ENCODE results near the gene PLK3. TPM values are rescaled to one million over a fixed set of nuclear protein-coding genes. Genes with fewer than 3 reads are reported as not detected.

The PLK3 gene
- total RNA-seq, 2 donors from 2014 or later: 3.3 to 9.0 TPM

DNA sequence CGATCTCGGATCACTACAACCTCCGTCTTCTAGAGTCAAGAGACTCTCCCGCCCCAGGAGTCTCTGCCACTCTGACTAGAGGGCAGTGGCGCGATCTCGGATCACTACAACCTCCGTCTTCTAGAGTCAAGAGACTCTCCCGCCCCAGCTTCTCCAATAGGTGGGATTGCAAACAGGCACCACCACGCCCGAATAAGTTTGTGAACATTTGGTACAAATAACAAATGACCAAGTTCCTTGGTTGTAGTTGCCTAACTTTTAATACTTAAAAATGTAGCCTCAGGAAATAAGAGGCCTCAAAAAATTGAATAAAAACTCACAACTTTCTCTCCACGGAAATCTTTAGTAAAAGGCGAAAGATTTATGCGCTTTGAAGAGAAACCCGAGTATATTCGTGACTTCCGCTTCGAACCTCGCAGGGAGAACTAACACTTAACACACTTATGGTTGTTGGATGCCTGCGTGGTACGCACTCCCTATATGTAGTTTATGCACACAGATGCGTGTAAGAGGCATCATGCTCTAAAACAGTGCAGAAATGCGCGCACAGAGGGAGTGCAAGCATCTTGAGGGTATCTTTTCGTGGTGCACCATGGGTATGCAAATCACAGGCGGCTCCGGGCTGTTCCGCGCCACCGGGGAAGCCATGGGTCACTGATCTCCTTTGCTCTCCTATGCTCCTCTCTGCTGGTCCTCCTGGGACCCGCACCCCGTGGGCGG, 19.6 kb downstream of the PLK3 start:
- Histone ChIP-seq H3K9ac (ENCODE audit: extremely low read depth, low read length, poor library complexity, severe bottlenecking) (peak overlapping the region; percentile 99), H3K9me3 (ENCODE audit: control insufficient read depth, low read length) (no peaks in the 10 kb centered on the region), H3K36me3 (ENCODE audit: control insufficient read depth, insufficient read depth, low read length) (no peaks in the 10 kb centered on the region), H3K27ac (ENCODE audit: low read depth, low read length) (peak overlapping the region; percentile 99), H3K27me3 (ENCODE audit: control insufficient read depth, insufficient read depth, low read length, poor library complexity, severe bottlenecking) (no peaks in the 10 kb centered on the region), H3K4me3 (ENCODE audit: low read length) (peak overlapping the region; percentile 78), H3K4me1 (ENCODE audit: control insufficient read depth, insufficient read depth, low read length) (no peaks in the 10 kb centered on the region)
- no peak for TF ChIP-seq CTCF (conservative IDR thresholded peaks at IDR 0.05)
- peaks cover 5% of the 10 kb centered on the region for H3K27me3 Mint-ChIP-seq (ENCODE audit: insufficient read depth)
- DNase-seq: peak; percentile 97
- peaks cover 3% of the 10 kb centered on the region for H3K36me3 Mint-ChIP-seq (ENCODE audit: low read depth)
- peak overlapping the region; percentile 65 for H3K4me3 Mint-ChIP-seq
- H3K9me3 Mint-ChIP-seq: no peaks in the 10 kb centered on the region
- WGBS, 2 experiments (ENCODE audit: insufficient coverage in 1 of 2, insufficient read length in 1 of 2): 1 to 4% methylated on average over 22 to 33 of the region's 33 CpGs
- H3K4me1 Mint-ChIP-seq: peaks cover 27% of the 10 kb centered on the region
- H3K27ac Mint-ChIP-seq: peak overlapping the region; percentile 100

DNA sequence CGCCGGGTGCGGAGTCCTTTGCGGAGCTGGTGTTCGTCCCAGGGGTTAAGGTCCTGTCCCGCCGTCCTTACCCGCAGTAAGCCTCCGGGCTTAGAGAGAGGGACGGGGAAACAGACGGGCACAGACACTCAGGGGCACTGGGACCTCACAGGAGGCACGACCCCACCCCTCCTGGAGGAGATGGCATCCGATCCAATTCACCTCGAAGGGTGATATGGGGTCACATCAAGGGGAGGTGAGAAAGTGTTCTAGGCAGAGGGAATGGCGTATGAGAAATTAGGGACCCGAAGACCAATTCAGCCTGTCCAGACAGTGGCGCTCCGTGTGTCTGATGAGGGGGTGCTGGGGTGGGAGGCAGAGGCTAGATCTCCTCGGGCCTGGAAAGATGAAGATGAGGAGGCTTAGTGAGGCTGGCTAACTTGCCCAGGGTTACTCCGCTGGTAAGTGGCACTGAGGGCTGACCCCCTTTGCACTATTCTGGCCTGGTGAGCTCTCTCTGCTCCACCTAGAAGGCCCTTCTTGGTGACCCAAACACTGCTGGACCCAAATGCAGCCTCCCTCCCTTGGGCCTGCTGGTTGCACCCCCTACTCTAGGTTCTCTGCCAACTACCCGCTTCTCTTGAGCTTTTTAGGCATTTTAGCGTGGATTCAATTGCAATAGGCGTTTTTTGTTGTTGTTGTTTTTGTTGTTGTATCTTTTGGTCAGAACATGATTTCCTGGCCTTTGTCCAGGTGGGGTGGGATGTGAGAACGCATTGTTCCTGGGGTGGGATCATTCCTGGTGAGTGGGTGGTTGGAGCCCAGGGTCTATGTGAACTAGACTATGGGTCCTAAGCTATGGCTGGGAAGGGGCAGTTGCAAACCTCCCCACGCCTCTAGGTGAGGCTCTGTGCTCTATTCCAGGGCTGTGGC, 20.4 kb downstream of the PLK3 start:
- Histone ChIP-seq H3K9me3 (ENCODE audit: control insufficient read depth, low read length) (no peaks in the 10 kb centered on the region), H3K27me3 (ENCODE audit: control insufficient read depth, insufficient read depth, low read length, poor library complexity, severe bottlenecking) (no peaks in the 10 kb centered on the region), H3K4me1 (ENCODE audit: control insufficient read depth, insufficient read depth, low read length) (no peaks in the 10 kb centered on the region), H3K36me3 (ENCODE audit: control insufficient read depth, insufficient read depth, low read length) (no peaks in the 10 kb centered on the region), H3K9ac (ENCODE audit: extremely low read depth, low read length, poor library complexity, severe bottlenecking) (peak overlapping the region; percentile 99), H3K27ac (ENCODE audit: low read depth, low read length) (peak overlapping the region; percentile 99), H3K4me3 (ENCODE audit: low read length) (peak overlapping the region; percentile 78)
- H3K27me3 Mint-ChIP-seq (ENCODE audit: insufficient read depth): peaks cover 5% of the 10 kb centered on the region
- TF ChIP-seq CTCF (conservative IDR thresholded peaks at IDR 0.05): no peak
- no peaks in the 10 kb centered on the region for H3K9me3 Mint-ChIP-seq
- 59% methylated on average over 16 to 25 of the region's 25 CpGs for WGBS, 2 experiments (ENCODE audit: insufficient coverage in 1 of 2, insufficient read length in 1 of 2)
- no peaks in the 10 kb centered on the region for H3K36me3 Mint-ChIP-seq (ENCODE audit: low read depth)
- H3K4me3 Mint-ChIP-seq: peak overlapping the region; percentile 65
- peak overlapping the region; percentile 100 for H3K27ac Mint-ChIP-seq
- no peak for DNase-seq
- H3K4me1 Mint-ChIP-seq: peaks cover 18% of the 10 kb centered on the region

DNA sequence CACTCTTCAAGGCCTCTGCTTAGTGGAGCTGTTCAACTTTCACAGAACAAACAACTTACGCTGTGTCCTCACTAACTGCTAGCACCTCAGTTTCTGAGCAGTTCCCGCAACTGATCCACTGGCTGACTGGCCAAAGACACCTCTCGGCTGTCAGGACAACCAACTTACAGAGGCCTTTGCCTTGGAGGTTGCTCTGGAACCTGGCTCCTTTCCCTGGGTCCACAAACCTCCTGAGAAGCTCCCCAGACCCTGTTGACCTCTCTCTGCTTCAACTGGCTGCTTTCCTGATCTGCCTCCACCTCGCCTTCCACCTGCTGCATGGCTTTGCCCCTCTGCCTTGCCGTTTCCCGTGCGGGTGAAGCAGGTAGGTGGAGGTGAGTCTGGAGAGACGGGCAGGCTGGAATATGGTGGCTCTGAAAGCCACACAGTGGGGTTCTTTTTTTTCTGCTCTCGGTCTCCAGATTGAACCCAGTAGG, 21.1 kb downstream of the PLK3 start:
- no peaks in the 10 kb centered on the region for H3K9me3 Mint-ChIP-seq
- H3K36me3 Mint-ChIP-seq (ENCODE audit: low read depth): no peaks in the 10 kb centered on the region
- peaks cover 5% of the 10 kb centered on the region for H3K27me3 Mint-ChIP-seq (ENCODE audit: insufficient read depth)
- Histone ChIP-seq H3K4me1 (ENCODE audit: control insufficient read depth, insufficient read depth, low read length) (no peaks in the 10 kb centered on the region), H3K36me3 (ENCODE audit: control insufficient read depth, insufficient read depth, low read length) (no peaks in the 10 kb centered on the region), H3K9ac (ENCODE audit: extremely low read depth, low read length, poor library complexity, severe bottlenecking) (no peak overlapping the region), H3K4me3 (ENCODE audit: low read length) (no peak overlapping the region), H3K27ac (ENCODE audit: low read depth, low read length) (no peak overlapping the region), H3K27me3 (ENCODE audit: control insufficient read depth, insufficient read depth, low read length, poor library complexity, severe bottlenecking) (no peaks in the 10 kb centered on the region), H3K9me3 (ENCODE audit: control insufficient read depth, low read length) (no peaks in the 10 kb centered on the region)
- 91 to 95% methylated on average over 7 to 9 of the region's 9 CpGs for WGBS, 2 experiments (ENCODE audit: insufficient coverage in 1 of 2, insufficient read length in 1 of 2)
- peak overlapping the region; percentile 65 for H3K4me3 Mint-ChIP-seq
- H3K27ac Mint-ChIP-seq: peak overlapping the region; percentile 100
- peaks cover 17% of the 10 kb centered on the region for H3K4me1 Mint-ChIP-seq
- DNase-seq: peak; percentile 50
- no peak for TF ChIP-seq CTCF (conservative IDR thresholded peaks at IDR 0.05)
